NCI-H1694 treated with DMSO at 0.1 percent for 48 hours (cell line): ENCODE data around the gene BRSK2.
"Not testable (repeated sequence)": the region's sequence is repeated elsewhere in the genome, so short reads cannot be mapped to it uniquely, and the experiment has no call there.

Experiments
- DNase-seq: peaks from one replicate; lab custom pipeline; 2025; lab: John Stamatoyannopoulos, UW

BRSK2 gene

DNA sequence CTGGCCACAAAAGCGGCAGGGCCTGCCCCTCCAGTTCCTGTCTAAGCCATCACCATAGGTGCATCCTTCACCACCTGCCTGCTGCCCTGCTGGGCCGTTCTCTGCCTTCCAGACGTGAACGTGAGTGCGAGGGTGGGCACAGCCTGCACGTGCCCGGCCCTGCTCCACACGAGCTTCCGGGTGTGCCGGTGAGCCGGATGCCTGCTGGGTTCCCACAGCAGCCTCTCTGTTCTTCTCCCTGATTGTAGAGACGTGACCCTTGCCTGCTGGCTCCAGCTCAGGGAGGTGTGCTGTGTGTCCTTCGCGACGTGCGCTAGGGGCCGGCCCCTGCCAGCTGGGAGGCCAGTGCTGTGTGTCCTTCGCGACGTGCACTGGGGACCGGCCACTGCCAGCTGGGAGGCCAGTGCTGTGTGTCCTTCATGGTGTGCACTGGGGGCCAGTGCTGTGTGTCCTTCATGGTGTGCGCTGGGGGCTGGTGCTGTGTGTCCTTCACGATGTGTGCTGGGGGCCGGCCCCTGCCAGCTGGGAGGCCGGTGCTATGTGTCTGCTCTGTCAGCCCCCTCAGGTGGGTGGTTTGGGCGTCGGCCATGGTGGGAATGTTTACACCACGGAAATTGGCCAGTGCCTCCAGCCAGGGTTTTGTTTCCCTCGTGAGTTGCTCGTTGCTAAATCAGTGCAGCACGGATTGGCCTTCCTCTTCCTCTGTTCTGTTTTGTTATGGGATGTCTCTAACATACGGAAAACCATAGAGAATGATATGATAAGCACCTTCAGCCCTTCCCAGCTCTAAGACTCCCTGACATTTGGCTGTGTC, 35.4 kb upstream of the BRSK2 start:
- no peak for DNase-seq

DNA sequence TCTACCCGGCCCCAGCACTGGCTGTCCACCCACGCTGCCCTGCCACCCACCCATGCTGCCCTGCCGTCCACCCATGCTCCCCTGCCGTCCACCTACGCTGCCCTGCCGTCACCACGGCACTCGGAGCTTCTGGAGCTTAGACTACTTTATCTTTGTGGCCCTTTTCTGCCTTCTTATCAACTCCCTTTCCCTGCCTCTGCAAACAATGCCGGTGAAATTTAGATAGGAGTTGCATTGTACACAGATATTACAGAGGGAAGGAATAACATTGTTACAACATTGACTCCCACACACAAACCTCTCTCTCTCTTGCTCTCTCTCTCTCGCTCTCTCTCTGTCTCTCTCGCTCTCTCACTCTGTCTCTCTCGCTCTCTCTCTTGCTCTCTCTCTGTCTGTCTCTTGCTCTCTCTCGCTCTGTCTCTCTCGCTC, 33.7 kb upstream of the BRSK2 start:
- DNase-seq = no peak

- DNase-seq = no peak
These were observed 33.2 kb upstream of the BRSK2 start for GRCh38 chr11:1356478-1356960.

GRCh38 chr11:1358286-1358685, 31.4 kb upstream of the BRSK2 start:
- DNase-seq = no peak

DNA sequence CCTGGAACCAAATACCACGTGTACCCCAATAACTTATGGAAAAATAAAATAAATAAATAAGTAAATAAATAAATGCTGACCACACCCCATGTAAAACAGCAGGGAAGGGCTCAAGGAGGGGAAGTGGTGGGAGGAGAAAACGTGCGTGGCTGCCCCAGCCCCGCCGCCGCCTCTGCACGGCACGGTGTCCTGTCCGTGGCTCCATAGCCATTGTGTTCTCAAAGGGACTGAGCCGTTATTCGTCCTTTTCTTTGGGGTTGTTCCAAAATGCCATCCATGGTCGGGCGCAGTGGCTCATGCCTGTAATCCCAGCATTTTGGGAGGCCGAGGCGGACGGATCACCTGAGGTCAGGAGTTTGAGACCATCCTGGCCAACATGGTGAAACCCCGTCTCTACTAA, 30.8 kb upstream of the BRSK2 start:
- not testable (repeated sequence) for DNase-seq

DNA sequence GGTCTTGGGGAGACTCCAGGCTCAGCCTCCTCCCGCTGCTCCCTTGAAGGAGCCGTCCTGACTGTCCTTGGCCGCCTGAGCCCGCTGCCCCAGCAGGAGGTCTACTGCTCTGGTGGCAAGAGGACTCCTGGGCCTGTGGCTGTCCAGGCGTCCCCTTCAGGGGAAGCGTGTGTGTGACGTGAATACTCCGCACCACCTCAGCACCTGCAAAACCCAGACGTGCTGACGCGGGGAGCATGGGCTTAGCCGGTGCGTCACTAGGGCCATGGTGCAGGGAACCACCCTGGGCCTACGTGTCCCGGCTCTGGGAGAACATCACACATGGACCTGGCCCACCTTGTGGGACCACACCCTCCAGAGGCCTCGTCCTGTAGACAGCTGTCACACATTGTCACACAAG, 30.2 kb upstream of the BRSK2 start:
- no peak for DNase-seq

- no peak for DNase-seq
These were observed 29.4 kb upstream of the BRSK2 start for GRCh38 chr11:1360181-1360834.

GRCh38 chr11:1360835-1361357, 28.8 kb upstream of the BRSK2 start:
- DNase-seq = no peak

DNA sequence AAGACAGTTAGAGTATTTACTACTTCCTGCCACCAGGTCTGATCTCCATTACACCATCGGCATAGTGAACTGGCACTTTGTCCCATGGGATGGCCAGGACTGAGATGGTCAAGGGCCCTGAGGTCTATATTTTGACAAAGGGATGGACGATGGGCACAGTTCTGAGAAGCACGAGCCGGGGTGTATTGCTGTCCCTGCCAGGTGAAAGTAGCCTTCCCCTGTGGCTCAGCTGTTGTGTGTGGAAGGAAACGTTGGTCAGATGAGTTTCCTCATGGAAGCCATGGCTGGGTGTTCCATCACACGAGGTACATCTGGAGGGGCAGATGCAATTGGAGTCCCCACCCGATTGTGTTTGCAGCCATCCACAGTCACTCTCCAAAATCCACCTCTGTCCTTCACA, 27.9 kb upstream of the BRSK2 start:
- no peak for DNase-seq

- no peak for DNase-seq
These were observed 22.0 kb upstream of the BRSK2 start for GRCh38 chr11:1367721-1368120.

DNA sequence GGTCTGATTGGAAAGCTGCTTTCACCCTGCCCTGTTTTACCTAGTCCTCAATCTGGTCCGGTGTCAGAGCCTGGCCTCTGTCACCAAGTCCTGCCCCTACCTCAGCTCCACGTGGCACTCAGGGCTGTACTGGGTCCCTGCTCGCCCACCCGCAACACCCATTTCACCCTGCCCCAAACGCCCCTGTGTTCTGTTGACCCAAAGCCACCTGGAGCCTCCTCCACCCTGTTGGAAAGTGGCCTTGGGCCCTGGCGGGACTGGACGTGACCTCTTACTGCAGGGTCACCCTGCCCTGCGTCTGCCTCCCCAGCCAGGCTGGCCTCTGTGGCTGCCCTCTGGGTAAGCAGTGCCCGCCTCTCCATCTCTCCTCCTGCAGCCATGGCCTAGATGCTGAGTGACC, 21.5 kb upstream of the BRSK2 start:
- no peak for DNase-seq

DNA sequence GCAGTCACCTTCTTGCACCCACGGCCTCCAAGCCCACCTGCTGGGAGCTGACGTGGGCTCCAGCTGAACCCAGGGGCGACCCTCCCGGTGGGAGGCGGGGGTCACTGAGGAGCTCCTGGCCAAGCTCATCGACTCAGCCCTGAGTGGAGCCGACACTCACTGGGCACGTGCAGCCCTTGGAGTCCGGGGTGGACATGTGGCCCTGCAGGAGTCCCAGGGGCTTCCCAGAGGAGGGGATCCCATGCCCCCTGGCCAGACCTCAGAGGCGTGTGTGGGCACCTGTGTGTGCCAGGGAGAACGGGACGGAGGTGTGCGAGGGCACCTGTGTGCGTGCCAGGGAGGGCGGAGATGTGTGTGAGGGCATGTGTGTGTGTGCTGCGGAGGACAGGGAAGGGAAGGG, 20.8 kb upstream of the BRSK2 start:
- DNase-seq = no peak

DNA sequence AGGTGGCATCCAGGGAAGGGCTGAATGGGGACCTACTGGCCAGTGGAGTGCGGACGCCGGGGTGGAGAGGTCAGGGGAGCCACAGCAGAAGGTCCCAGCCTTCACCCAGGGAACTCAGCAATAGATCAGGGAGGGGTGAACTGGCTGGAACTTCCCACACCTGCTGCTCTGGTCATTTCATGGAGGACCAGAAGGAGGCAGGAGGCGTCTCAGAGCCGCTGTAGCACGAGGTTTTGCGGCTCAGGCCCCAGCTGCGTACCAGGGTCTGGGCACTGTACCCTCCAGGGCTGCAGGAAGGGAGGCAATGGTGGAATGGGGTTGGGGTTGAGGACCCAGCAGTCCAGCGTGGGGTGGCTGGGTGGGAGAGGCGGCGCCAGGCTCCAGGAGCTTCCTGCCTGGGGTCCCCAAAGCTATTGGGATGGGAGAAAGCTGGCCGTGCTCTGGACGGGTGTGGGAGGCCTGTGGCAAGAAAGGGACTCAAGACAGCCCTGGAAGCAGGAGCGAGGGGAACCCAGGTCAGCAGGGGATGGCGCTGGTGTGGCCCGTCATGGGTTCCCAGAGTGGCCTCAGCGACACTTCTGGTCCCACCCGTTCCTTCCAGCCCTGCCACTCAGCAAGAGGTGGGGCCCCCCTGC, 20.2 kb upstream of the BRSK2 start:
- DNase-seq = no peak

DNA sequence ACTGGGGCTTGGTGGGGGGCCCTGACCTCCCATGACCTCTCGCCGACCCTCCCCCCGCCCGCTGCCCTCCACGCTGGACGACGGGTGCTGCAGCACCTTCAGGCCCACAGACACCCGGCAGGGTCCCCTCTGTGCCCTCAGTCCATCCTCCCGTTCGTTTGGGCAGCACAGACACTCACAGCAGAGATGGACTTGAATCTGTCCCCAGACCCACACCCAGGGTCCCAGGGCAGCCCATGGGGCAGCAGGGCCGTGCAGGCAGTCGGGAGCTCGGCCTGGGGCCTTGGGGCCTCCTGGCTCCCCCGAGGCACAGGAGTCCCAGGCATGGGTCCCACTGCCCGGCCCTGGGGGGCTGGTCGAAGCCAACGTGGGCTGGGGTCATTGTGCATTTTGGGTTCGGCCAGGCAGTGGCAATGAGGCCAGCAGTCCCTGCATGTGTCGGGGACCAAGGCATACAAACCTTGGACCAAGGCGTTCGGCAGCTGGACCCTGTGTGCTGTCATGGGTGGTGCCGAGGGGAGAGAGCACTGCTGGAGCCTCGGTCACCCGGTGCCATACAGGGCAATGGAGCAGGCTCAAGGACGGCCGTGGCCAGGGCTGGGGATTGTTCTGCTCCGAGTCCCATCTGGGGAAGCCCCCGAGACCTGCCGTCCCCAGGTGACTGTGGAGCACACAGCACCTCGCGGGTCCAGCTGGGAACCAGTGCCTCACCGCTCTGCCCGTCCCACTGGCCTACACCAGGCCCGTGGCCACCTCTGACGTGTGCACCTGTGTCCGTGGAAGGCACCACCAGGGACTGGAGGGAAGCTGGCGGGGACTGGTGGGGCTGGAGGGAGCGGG, 19.3 kb upstream of the BRSK2 start:
- no peak for DNase-seq

DNA sequence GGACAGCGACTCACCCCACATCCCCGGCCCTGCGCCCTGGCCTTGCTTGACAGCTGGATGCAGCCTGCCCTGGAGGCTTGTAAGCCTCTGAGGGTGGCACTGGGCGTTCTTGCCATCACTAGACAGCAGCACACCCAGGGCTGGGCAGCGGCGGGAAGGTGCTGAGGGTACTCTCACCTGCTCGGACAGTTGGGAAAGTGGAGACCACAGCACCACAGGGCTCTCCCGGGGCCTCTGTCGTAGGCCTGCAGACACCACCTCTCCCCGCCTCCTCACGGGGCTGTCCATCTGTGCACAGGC, 18.8 kb upstream of the BRSK2 start:
- DNase-seq = no peak

GRCh38 chr11:1371377-1371776, 18.4 kb upstream of the BRSK2 start:
- DNase-seq = no peak

- no peak for DNase-seq
These were observed 17.8 kb upstream of the BRSK2 start for GRCh38 chr11:1371836-1372465.

DNA sequence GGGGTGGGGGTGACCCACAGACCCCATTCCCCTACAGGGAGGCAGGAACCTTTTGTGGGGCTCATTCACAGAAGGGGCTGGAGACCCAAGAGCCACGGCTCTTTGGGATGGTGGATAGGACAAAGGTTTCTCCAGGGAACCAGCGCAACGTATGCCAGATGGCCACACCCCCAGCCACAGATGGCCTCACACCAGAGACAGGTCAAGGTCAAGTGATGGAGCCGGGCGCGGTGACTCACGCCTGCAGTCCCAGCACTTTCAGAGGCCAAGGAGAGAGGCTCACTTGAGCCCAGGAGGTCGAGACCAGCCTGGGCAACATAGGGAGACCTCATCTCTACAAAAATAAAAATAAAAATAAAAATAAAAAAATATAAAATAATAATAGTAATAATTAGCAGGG, 17.1 kb upstream of the BRSK2 start:
- no peak for DNase-seq

DNA sequence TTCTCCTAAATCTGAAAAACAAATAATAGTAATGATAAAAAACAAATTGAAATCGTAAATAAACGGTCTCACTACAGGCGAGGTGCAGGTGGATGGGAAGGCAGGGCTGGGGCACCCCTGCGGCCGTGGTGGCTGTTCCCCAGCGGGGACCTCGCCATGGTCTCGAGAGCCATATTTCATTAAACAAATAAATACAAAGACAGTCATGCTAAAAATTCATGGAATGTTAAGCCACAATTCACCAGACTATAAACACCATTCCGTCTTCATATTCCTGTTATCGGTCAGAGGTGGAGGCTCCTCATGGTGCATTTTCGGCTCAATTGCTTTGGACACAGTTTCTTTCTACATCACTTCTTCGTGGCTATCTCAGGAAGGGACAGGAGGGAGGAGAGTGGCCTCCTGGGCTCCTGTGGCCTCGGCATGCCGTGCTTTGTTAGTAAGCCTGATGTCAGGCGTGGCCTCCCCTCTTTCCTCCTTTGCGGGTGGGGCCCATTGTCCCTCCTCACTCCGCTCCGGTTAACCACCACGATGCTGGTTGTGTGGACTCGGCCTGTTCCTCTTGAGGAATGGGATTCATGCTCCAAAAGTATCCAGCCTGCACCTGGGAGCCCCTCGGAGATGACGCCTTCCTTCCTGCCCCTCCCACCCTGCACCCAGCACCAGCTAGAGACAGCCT, 16.1 kb upstream of the BRSK2 start:
- no peak for DNase-seq

- DNase-seq = no peak
These were observed 14.4 kb upstream of the BRSK2 start for GRCh38 chr11:1375161-1375954.
